ENCODE measurements around the gene EPN1. TPM values are rescaled to one million over a fixed set of nuclear protein-coding genes. Genes with fewer than 3 reads are reported as not detected.

The EPN1 gene
- total and polyA plus RNA-seq, 2 experiments from 2014 or later: 47.1 to 223 TPM

- no peak for ATAC-seq
- peaks cover 39% of the 10 kb centered on the region for H4K20me1 ChIP-seq (replicated peaks; ENCODE audit: insufficient read depth)
Measured at GRCh38 chr19:55668603-55669348, 6.2 kb upstream of the EPN1 start.

More at GRCh38 chr19:55668603-55669348, 6.2 kb upstream of the EPN1 start:
- TF ChIP-seq, protein P1, sequence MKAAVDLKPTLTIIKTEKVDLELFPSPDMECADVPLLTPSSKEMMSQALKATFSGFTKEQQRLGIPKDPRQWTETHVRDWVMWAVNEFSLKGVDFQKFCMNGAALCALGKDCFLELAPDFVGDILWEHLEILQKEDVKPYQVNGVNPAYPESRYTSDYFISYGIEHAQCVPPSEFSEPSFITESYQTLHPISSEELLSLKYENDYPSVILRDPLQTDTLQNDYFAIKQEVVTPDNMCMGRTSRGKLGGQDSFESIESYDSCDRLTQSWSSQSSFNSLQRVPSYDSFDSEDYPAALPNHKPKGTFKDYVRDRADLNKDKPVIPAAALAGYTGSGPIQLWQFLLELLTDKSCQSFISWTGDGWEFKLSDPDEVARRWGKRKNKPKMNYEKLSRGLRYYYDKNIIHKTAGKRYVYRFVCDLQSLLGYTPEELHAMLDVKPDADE (IDR thresholded peaks at IDR 0.05): no peak
- no peak for TF ChIP-seq JUNB (IDR thresholded peaks at IDR 0.05; ENCODE audit: unreplicated experiment)
- no peak for TF ChIP-seq EZH2phosphoT487 (IDR thresholded peaks at IDR 0.05; ENCODE audit: unreplicated experiment)
- TF ChIP-seq ZNF331 (CRISPR knock-in tag; IDR thresholded peaks at IDR 0.05; ENCODE audit: low read depth): no peak
- TF ChIP-seq CREB1 (CRISPR knock-in tag; IDR thresholded peaks at IDR 0.05; ENCODE audit: low read depth): no peak
- no peak for TF ChIP-seq STAT1 (IDR thresholded peaks at IDR 0.05; ENCODE audit: unreplicated experiment)
- TF ChIP-seq ZNF462 (CRISPR knock-in tag; IDR thresholded peaks at IDR 0.05): no peak
- no peak for TF ChIP-seq EZH2 (IDR thresholded peaks at IDR 0.05; ENCODE audit: low read depth, unreplicated experiment)
- TF ChIP-seq POLR2AphosphoS5 (IDR thresholded peaks at IDR 0.05; ENCODE audit: low read depth): no peak
- TF ChIP-seq ZNF114 (CRISPR knock-in tag; IDR thresholded peaks at IDR 0.05): no peak
- TF ChIP-seq CTCF (conservative IDR thresholded peaks at IDR 0.05; ENCODE audit: low read depth in 2 of 2): no peak
- TF ChIP-seq, protein P2, sequence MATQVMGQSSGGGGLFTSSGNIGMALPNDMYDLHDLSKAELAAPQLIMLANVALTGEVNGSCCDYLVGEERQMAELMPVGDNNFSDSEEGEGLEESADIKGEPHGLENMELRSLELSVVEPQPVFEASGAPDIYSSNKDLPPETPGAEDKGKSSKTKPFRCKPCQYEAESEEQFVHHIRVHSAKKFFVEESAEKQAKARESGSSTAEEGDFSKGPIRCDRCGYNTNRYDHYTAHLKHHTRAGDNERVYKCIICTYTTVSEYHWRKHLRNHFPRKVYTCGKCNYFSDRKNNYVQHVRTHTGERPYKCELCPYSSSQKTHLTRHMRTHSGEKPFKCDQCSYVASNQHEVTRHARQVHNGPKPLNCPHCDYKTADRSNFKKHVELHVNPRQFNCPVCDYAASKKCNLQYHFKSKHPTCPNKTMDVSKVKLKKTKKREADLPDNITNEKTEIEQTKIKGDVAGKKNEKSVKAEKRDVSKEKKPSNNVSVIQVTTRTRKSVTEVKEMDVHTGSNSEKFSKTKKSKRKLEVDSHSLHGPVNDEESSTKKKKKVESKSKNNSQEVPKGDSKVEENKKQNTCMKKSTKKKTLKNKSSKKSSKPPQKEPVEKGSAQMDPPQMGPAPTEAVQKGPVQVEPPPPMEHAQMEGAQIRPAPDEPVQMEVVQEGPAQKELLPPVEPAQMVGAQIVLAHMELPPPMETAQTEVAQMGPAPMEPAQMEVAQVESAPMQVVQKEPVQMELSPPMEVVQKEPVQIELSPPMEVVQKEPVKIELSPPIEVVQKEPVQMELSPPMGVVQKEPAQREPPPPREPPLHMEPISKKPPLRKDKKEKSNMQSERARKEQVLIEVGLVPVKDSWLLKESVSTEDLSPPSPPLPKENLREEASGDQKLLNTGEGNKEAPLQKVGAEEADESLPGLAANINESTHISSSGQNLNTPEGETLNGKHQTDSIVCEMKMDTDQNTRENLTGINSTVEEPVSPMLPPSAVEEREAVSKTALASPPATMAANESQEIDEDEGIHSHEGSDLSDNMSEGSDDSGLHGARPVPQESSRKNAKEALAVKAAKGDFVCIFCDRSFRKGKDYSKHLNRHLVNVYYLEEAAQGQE (IDR thresholded peaks at IDR 0.05; ENCODE audit: unreplicated experiment): no peak
- TF ChIP-seq NANOG (IDR thresholded peaks at IDR 0.05; ENCODE audit: borderline replicate concordance): no peak
- peaks cover 40% of the 10 kb centered on the region for H3K27me3 Mint-ChIP-seq (ENCODE audit: insufficient read depth, low read depth, poor library complexity)
- DNase-seq (ENCODE audit: low spot score): no peak
- Histone ChIP-seq H3K36me3 (ENCODE audit: insufficient read depth) (peaks cover 24% of the 10 kb centered on the region), H3K4me2 (no peak overlapping the region), H3K4me3 (no peak overlapping the region), H2AFZ (no peak overlapping the region), H3K79me2 (replicated peaks; ENCODE audit: insufficient read depth) (peaks cover 78% of the 10 kb centered on the region), H3K27me3 (ENCODE audit: insufficient read depth) (no peaks in the 10 kb centered on the region), H3K4me1 (ENCODE audit: insufficient read depth) (peaks cover 20% of the 10 kb centered on the region), H3F3A (replicated peaks; ENCODE audit: low read depth) (peaks cover 38% of the 10 kb centered on the region), H3K27ac (ENCODE audit: low read depth) (no peak overlapping the region), H3K9me2 (ENCODE audit: insufficient read depth) (no peaks in the 10 kb centered on the region)
- peaks cover 92% of the 10 kb centered on the region for H3K36me3 Mint-ChIP-seq (ENCODE audit: low read depth)
- H3K4me1 Mint-ChIP-seq: peaks cover 28% of the 10 kb centered on the region
- H3K4me3 Mint-ChIP-seq: no peak overlapping the region
- peaks cover 5% of the 10 kb centered on the region; the same call in 1 of the 3 replicates for H3K9me3 Mint-ChIP-seq
- H3K27ac Mint-ChIP-seq: no peak overlapping the region

All from GM23338 (cell line).